Glutamatergic neuron (in vitro differentiated cells): Measurements from ENCODE around the gene REV3L. TPM values are rescaled to one million over a fixed set of nuclear protein-coding genes. Genes with fewer than 3 reads are reported as not detected.
A peak's percentile ranks its signal among the peaks of the same experiment; 100 is the strongest.

ENCODE experiments used
- DNase-seq: peaks from one replicate; pipeline ENCODE4 v3.0.0; 2022
- H3K27ac Mint-ChIP-seq: one replicate; pipeline ENCODE4 v1.8.0; 2020; ENCODE audit warnings: mild to moderate bottlenecking, mixed read lengths, inconsistent platforms; ENCODE audit not compliant: unreplicated experiment
- H3K27me3 Mint-ChIP-seq: one replicate; pipeline ENCODE4 v1.8.0; 2020; ENCODE audit warnings: mild to moderate bottlenecking, moderate library complexity, mixed read lengths, inconsistent platforms; ENCODE audit not compliant: unreplicated experiment
- H3K36me3 Mint-ChIP-seq: one replicate; pipeline ENCODE4 v1.8.0; 2020; ENCODE audit warnings: mild to moderate bottlenecking, mixed read lengths, inconsistent platforms; ENCODE audit not compliant: unreplicated experiment
- H3K4me1 Mint-ChIP-seq: one replicate; pipeline ENCODE4 v1.8.0; 2020; ENCODE audit warnings: mild to moderate bottlenecking, low read depth, mixed read lengths, inconsistent platforms; ENCODE audit not compliant: unreplicated experiment
- H3K4me3 Mint-ChIP-seq: one replicate; pipeline ENCODE4 v1.8.0; 2020; ENCODE audit warnings: mild to moderate bottlenecking, mixed read lengths, inconsistent platforms; ENCODE audit not compliant: unreplicated experiment
- H3K9me3 Mint-ChIP-seq: one replicate; pipeline ENCODE4 v1.8.0; 2020; ENCODE audit warnings: mild to moderate bottlenecking, moderate library complexity, mixed read lengths, inconsistent platforms; ENCODE audit not compliant: unreplicated experiment
- CTCF ChIP-seq: fragments of 200-600 bp; sonication (generic); IDR thresholded peaks from one replicate; pipeline ENCODE4 v1.5.0; 2021; ENCODE audit not compliant: partially characterized antibody, unreplicated experiment
- long read RNA-seq: library from polyadenylated mRNA; unstranded; transcript quantifications from one replicate; pipeline ENCODE4 v2.0.0, GENCODE V29; 2020; ENCODE audit not compliant: unreplicated experiment
- total RNA-seq: library from RNA; stranded (reverse); fragmentation: NEBNext Ultra II Directional; extraction: Animal tissue kit (Norgen Biotek cat#: 25700); gene quantifications from one replicate; pipeline ENCODE4 v1.2.1, GENCODE V29; 2021; ENCODE audit not compliant: unreplicated experiment

Gene REV3L, protein sequence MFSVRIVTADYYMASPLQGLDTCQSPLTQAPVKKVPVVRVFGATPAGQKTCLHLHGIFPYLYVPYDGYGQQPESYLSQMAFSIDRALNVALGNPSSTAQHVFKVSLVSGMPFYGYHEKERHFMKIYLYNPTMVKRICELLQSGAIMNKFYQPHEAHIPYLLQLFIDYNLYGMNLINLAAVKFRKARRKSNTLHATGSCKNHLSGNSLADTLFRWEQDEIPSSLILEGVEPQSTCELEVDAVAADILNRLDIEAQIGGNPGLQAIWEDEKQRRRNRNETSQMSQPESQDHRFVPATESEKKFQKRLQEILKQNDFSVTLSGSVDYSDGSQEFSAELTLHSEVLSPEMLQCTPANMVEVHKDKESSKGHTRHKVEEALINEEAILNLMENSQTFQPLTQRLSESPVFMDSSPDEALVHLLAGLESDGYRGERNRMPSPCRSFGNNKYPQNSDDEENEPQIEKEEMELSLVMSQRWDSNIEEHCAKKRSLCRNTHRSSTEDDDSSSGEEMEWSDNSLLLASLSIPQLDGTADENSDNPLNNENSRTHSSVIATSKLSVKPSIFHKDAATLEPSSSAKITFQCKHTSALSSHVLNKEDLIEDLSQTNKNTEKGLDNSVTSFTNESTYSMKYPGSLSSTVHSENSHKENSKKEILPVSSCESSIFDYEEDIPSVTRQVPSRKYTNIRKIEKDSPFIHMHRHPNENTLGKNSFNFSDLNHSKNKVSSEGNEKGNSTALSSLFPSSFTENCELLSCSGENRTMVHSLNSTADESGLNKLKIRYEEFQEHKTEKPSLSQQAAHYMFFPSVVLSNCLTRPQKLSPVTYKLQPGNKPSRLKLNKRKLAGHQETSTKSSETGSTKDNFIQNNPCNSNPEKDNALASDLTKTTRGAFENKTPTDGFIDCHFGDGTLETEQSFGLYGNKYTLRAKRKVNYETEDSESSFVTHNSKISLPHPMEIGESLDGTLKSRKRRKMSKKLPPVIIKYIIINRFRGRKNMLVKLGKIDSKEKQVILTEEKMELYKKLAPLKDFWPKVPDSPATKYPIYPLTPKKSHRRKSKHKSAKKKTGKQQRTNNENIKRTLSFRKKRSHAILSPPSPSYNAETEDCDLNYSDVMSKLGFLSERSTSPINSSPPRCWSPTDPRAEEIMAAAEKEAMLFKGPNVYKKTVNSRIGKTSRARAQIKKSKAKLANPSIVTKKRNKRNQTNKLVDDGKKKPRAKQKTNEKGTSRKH (N-terminal part only)
- total RNA-seq, result 33.3 TPM
- long read RNA-seq, partial matches to known transcripts, result 1 of 3 reads
- long read RNA-seq, other reads (novel, unspliced or antisense), result 2 of 3 reads

GRCh38 chr6:111482959-111483735 lies at the start of gene REV3L:
REV3L (minus strand) TSS chr6:111483218; CDS start chr6:111482888, 330 bp downstream.
- H3K4me1 Mint-ChIP-seq, result peaks cover 21% of the 10 kb centered on the region
- H3K27ac Mint-ChIP-seq, result peak within 1 kb of the TSS; percentile 98
- peak within 1 kb of the TSS; percentile 96 for H3K4me3 Mint-ChIP-seq
- H3K9me3 Mint-ChIP-seq, result peaks cover 13% of the 10 kb centered on the region
- no peaks in the 10 kb centered on the region for H3K36me3 Mint-ChIP-seq
- peaks cover 9% of the 10 kb centered on the region for H3K27me3 Mint-ChIP-seq
- no peak for TF ChIP-seq CTCF
- peak; percentile 93 for DNase-seq

- H3K9me3 Mint-ChIP-seq, result peaks cover 2% of the 10 kb centered on the region
- H3K4me1 Mint-ChIP-seq, result peaks cover 10% of the 10 kb centered on the region
- TF ChIP-seq CTCF, result no peak
These were observed 48.2 kb upstream of the REV3L start for GRCh38 chr6:111531185-111531584.

GRCh38 chr6:111530667-111531066 lies 47.6 kb upstream of the REV3L start:
- H3K4me1 Mint-ChIP-seq, result peaks cover 10% of the 10 kb centered on the region
- peaks cover 2% of the 10 kb centered on the region for H3K9me3 Mint-ChIP-seq
- peak; percentile 41 for DNase-seq
- H3K27me3 Mint-ChIP-seq, result peaks cover 2% of the 10 kb centered on the region
- H3K4me3 Mint-ChIP-seq, result peak overlapping the region; percentile 50
- TF ChIP-seq CTCF, result no peak
- H3K36me3 Mint-ChIP-seq, result peaks cover 4% of the 10 kb centered on the region
- H3K27ac Mint-ChIP-seq, result peak overlapping the region; percentile 90

More at GRCh38 chr6:111531185-111531584, 48.2 kb upstream of the REV3L start:
- peaks cover 4% of the 10 kb centered on the region for H3K36me3 Mint-ChIP-seq
- peak overlapping the region; percentile 90 for H3K27ac Mint-ChIP-seq
- H3K27me3 Mint-ChIP-seq, result peaks cover 2% of the 10 kb centered on the region
- H3K4me3 Mint-ChIP-seq, result no peak overlapping the region
- DNase-seq, result no peak

DNA sequence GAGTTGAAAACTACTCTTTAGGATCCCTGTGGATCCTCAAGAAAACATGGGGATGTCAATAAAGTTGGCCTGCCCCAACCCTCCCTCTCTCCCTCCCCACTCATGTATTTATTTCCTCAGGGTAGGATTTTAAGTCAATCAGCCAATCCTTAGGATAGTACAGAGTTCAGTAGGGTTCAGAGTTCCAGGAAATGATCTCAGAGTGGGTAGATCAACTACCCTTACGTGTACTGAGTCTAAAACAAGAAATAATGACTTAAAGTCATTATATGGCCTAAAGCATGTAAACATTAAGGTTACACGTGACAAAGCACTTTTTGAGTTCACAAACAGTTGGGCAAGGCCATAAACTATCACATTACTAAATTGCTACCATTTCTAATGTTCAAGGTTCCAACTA lies 47.2 kb upstream of the REV3L start:
- no peak for TF ChIP-seq CTCF
- Mint-ChIP-seq H3K4me1 (peaks cover 10% of the 10 kb centered on the region), H3K9me3 (peaks cover 2% of the 10 kb centered on the region), H3K27me3 (peaks cover 2% of the 10 kb centered on the region), H3K4me3 (no peak overlapping the region), H3K36me3 (peaks cover 4% of the 10 kb centered on the region), H3K27ac (peak overlapping the region; percentile 90)
- DNase-seq, result no peak
